IPS-15b (cell line): ENCODE measurements around the gene CAMSAP2.

Experiments used
- H3K27me3 ChIP-seq: one replicate; pipeline ENCODE4 v1.6.1; 2013; ENCODE audit warnings: low read length; ENCODE audit not compliant: control insufficient read depth, insufficient read depth
- H3K36me3 ChIP-seq: one replicate; pipeline ENCODE4 v1.6.1; 2013; ENCODE audit warnings: low read length; ENCODE audit not compliant: control insufficient read depth, insufficient read depth
- H3K4me1 ChIP-seq: one replicate; pipeline ENCODE4 v1.6.1; 2013; ENCODE audit warnings: mild to moderate bottlenecking, low read length; ENCODE audit not compliant: control insufficient read depth, insufficient read depth
- H3K4me3 ChIP-seq: one replicate; pipeline ENCODE4 v1.5.1; 2013; ENCODE audit warnings: low read depth, low read length
- H3K9ac ChIP-seq: one replicate; pipeline ENCODE4 v1.6.1; 2013; ENCODE audit warnings: low read depth, mild to moderate bottlenecking, low read length
- H3K9me3 ChIP-seq: one replicate; pipeline ENCODE4 v1.6.1; 2013; ENCODE audit warnings: mild to moderate bottlenecking, low read length; ENCODE audit not compliant: control insufficient read depth, insufficient read depth

The CAMSAP2 gene

GRCh38 chr1:200714504-200715187 lies 24.0 kb upstream of the CAMSAP2 start:
- Histone ChIP-seq H3K4me3 (no peak overlapping the region), H3K4me1 (no peaks in the 10 kb centered on the region), H3K9me3 (no peaks in the 10 kb centered on the region), H3K9ac (no peak overlapping the region), H3K27me3 (no peaks in the 10 kb centered on the region), H3K36me3 (no peaks in the 10 kb centered on the region)

GRCh38 chr1:200720199-200720598 lies 18.5 kb upstream of the CAMSAP2 start:
- Histone ChIP-seq H3K4me1 (no peaks in the 10 kb centered on the region), H3K9me3 (no peaks in the 10 kb centered on the region), H3K27me3 (no peaks in the 10 kb centered on the region), H3K9ac (no peak overlapping the region), H3K36me3 (no peaks in the 10 kb centered on the region), H3K4me3 (no peak overlapping the region)

GRCh38 chr1:200724064-200724463 lies 14.6 kb upstream of the CAMSAP2 start:
- Histone ChIP-seq H3K36me3 (no peaks in the 10 kb centered on the region), H3K27me3 (no peaks in the 10 kb centered on the region), H3K9me3 (no peaks in the 10 kb centered on the region), H3K9ac (no peak overlapping the region), H3K4me1 (no peaks in the 10 kb centered on the region), H3K4me3 (no peak overlapping the region)

- Histone ChIP-seq H3K4me1 (peaks cover 5% of the 10 kb centered on the region), H3K9ac (no peak overlapping the region)
These were observed 11.4 kb upstream of the CAMSAP2 start for GRCh38 chr1:200727257-200727656.

GRCh38 chr1:200729863-200730262 lies 8.8 kb upstream of the CAMSAP2 start:
- H3K36me3 ChIP-seq, result no peaks in the 10 kb centered on the region
- H3K27me3 ChIP-seq, result peaks cover 5% of the 10 kb centered on the region
- peaks cover 6% of the 10 kb centered on the region for H3K4me1 ChIP-seq
- no peaks in the 10 kb centered on the region for H3K9me3 ChIP-seq
- no peak overlapping the region for H3K9ac ChIP-seq
- no peak overlapping the region for H3K4me3 ChIP-seq

More at GRCh38 chr1:200727257-200727656, 11.4 kb upstream of the CAMSAP2 start:
- no peaks in the 10 kb centered on the region for H3K36me3 ChIP-seq
- no peaks in the 10 kb centered on the region for H3K9me3 ChIP-seq
- H3K27me3 ChIP-seq, result peaks cover 5% of the 10 kb centered on the region
- H3K4me3 ChIP-seq, result no peak overlapping the region

GRCh38 chr1:200731654-200732332 lies 6.9 kb upstream of the CAMSAP2 start:
- Histone ChIP-seq H3K27me3 (peaks cover 5% of the 10 kb centered on the region), H3K4me1 (peaks cover 6% of the 10 kb centered on the region), H3K4me3 (no peak overlapping the region), H3K9me3 (no peaks in the 10 kb centered on the region), H3K9ac (no peak overlapping the region), H3K36me3 (no peaks in the 10 kb centered on the region)

GRCh38 chr1:200732438-200732837 lies 6.3 kb upstream of the CAMSAP2 start:
- Histone ChIP-seq H3K36me3 (no peaks in the 10 kb centered on the region), H3K4me1 (peaks cover 6% of the 10 kb centered on the region), H3K9ac (no peak overlapping the region), H3K27me3 (peaks cover 5% of the 10 kb centered on the region), H3K4me3 (no peak overlapping the region), H3K9me3 (no peaks in the 10 kb centered on the region)

- H3K4me1 ChIP-seq, result peaks cover 9% of the 10 kb centered on the region
- no peaks in the 10 kb centered on the region for H3K36me3 ChIP-seq
- peaks cover 15% of the 10 kb centered on the region for H3K27me3 ChIP-seq
- no peak overlapping the region for H3K4me3 ChIP-seq
- no peak overlapping the region for H3K9ac ChIP-seq
- H3K9me3 ChIP-seq, result no peaks in the 10 kb centered on the region
These were observed 4.8 kb upstream of the CAMSAP2 start for GRCh38 chr1:200733907-200734306.

GRCh38 chr1:200737647-200738291 lies 924 bp upstream of the CAMSAP2 start:
- no peaks in the 10 kb centered on the region for H3K36me3 ChIP-seq
- peaks cover 11% of the 10 kb centered on the region for H3K4me1 ChIP-seq
- peaks cover 10% of the 10 kb centered on the region for H3K27me3 ChIP-seq
- no peaks in the 10 kb centered on the region for H3K9me3 ChIP-seq
- peak overlapping the region; percentile 91 for H3K4me3 ChIP-seq
- no peak overlapping the region for H3K9ac ChIP-seq

- no peaks in the 10 kb centered on the region for H3K9me3 ChIP-seq
- peaks cover 11% of the 10 kb centered on the region for H3K4me1 ChIP-seq
- no peaks in the 10 kb centered on the region for H3K36me3 ChIP-seq
- H3K9ac ChIP-seq, result peak overlapping the region; percentile 80
- peak overlapping the region; percentile 91 for H3K4me3 ChIP-seq
- H3K27me3 ChIP-seq, result peaks cover 10% of the 10 kb centered on the region
These were observed 407 bp downstream of the CAMSAP2 start for GRCh38 chr1:200738949-200739651.

- Histone ChIP-seq H3K36me3 (no peaks in the 10 kb centered on the region), H3K9ac (peak overlapping the region; percentile 70), H3K27me3 (peaks cover 10% of the 10 kb centered on the region), H3K4me1 (peaks cover 11% of the 10 kb centered on the region), H3K9me3 (no peaks in the 10 kb centered on the region), H3K4me3 (peak overlapping the region; percentile 91)
These were observed 1.2 kb downstream of the CAMSAP2 start for GRCh38 chr1:200739702-200740570.
